Medulla oblongata (tissue), 1 donor: ENCODE data around the gene AVEN.
"Not testable (repeated sequence)": the region's sequence is repeated elsewhere in the genome, so short reads cannot be mapped to it uniquely, and the experiment has no call there.

Experiments used
- DNase-seq: peaks from one replicate; pipeline ENCODE4 v3.0.0-alpha.2; 2015; ENCODE audit errors: extremely low spot score

The AVEN gene, protein sequence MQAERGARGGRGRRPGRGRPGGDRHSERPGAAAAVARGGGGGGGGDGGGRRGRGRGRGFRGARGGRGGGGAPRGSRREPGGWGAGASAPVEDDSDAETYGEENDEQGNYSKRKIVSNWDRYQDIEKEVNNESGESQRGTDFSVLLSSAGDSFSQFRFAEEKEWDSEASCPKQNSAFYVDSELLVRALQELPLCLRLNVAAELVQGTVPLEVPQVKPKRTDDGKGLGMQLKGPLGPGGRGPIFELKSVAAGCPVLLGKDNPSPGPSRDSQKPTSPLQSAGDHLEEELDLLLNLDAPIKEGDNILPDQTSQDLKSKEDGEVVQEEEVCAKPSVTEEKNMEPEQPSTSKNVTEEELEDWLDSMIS

DNA sequence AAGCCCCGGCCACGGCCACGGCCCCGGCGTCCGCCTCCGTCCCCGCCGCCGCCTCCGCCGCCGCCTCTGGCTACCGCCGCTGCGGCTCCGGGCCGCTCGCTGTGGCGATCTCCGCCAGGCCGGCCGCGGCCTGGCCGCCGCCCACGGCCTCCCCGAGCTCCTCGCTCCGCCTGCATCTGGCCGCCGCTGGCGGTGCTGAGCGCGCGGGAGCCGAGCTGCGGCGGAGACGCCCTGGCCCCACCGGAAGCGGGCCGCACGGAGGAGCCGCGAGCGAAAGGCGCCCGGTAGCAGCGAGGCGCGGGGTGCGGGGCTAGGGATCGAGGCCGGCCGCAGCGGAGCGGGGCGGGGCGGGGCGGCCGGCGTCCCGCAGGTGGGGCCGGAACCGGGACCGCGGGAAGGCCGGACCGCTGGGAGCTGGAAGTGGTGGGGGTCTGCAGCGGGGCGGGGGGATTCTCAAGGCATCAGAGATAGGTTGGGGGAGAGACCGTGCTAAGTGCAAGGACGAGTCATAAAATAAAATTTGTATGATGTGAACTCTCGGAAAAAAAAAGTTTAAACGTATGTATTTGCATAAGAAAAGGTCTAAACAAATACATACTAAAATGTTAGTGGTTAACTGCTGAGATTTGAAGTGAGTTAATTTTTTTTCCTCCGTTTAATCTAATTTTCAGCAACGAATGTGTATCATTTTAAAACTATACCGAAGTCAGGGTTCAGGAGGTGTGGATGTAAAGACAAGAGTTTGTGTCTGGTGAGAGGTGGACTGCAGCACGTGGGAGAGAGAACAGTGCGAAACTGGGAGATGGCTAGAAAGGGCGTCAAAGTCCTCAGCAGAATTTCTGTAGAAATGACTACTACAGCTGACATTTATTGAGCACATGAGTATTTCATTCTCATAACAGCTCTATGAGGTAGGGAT is at the start of gene AVEN:
Gene AVEN, minus strand, starts transcription at position 334 of the 919 bp plus-strand sequence. Its CDS starts 158 bp downstream, at position 176.
- DNase-seq: no peak

DNA sequence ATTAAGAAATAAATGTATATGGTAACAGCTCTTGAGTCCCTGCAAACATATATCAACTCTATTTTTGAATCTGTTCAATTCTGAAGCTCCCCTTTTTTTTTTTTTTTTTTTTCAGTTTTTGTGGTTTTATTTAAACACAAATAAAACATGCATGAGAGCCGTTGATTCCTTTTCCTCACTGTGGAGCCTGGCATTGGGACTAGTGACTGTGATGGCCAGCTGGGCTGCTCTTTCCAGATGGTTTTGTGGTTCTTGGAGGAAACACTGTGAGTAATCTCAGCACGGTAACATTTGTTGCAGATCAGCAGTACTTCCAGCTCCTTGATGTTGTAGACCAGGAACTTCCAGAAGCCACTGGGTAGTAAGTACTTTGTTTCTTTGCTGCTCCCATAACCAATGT is 46.7 kb upstream of the AVEN start:
- DNase-seq: no peak

DNA sequence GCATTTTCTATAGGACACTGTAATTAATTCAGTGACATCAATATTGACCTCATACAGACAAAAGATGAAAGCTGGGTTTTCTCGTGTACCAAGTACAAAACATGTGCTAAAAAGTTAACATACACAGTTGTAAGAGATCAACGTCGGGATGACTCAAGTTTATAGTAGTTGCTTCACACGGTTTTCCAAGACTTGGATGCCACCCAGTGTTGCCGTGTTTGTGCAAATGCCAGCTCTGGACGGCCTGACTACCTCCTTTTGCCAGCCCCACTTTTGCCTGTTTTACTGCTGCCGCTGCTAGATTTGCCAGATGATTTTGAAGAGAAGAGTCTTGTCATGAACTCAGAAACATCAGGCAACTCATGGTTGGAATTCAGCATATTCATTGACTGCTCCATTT is 45.1 kb upstream of the AVEN start:
- DNase-seq: peak; percentile 24

DNA sequence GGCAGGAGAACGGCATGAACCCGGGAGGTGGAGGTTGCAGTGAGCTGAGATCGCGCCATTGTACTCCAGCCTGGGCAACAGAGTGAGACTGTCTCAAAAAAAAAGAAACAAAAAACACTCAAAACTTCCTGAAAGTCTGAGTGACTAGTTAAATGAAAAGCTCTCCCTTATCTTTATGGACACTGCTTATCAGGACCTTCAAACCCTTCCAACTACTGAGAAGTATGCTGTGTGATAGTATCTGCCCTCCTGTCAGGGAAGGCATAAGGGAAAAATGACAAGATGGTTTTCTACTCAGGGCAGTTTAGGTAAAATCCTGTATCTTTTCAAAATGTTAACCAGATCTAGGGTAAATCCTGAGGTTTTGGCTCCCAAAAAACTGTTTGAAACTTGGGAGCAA is 40.9 kb upstream of the AVEN start:
- no peak for DNase-seq

GRCh38 chr15:34078900-34079299 is 39.9 kb upstream of the AVEN start:
- no peak for DNase-seq

DNA sequence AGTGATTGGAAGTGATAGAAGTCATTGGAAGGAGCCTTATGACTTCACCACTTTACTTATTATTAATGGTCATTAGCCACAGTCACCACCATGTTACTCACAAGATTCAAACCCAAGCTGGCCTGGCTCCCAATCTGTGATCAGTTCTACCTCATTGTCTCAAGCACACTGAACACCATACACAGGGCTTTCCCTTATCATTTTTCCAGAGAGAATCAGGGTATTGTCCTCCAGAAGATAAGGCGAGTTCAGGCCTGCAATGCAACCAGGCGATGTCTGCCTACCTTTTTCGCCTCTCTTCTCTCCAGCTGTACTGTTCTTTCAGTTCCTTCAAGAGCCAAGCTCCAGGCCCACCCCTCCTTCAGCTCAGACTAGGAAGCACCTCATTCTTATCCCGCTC is 37.8 kb upstream of the AVEN start:
- DNase-seq: no peak

GRCh38 chr15:34070003-34070402 is 31.0 kb upstream of the AVEN start:
- DNase-seq: no peak

DNA sequence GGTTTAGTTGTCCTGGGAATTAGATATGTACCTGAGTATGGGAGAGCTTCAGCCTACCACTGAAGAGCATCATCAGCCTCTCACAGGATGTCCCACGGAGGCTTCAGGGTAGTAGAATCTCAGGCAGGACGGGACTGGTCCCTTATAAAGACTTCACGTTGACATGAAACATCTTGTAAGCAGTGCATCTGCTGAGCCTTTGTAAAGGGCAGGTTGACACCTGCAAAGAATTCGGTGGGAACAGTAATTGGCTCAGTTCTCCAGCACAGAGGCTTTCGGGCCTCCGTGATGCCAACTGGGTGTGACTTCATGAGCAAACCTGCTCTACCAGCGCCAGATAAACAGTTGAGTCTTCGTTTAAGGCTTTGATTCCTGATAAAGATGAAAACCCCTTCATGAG is 26.9 kb upstream of the AVEN start:
- DNase-seq: no peak

- no peak for DNase-seq
These were observed 26.3 kb upstream of the AVEN start for GRCh38 chr15:34065261-34065660.

- DNase-seq: no peak
These were observed 25.4 kb upstream of the AVEN start for GRCh38 chr15:34064438-34064837.

GRCh38 chr15:34059946-34060345 is 20.9 kb upstream of the AVEN start:
- no peak for DNase-seq

DNA sequence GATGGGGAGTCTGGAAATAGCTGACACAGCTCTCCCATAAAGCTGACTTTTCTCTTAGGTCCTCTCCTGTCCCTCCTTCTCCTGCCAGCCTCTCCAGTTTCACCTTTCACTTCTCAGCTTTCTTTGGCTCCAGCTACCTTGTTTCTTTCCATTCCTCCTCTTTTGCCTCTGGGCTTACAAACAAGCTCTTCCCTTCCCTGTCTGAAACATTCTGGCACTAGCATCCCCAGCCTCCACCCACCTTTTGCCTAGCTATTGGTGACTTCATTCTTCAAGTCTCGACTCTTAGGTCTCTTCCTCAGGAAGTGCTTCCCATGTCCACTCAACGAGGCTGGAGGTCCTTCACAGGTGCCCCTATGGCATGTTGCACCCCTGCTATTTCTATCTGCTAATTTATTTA is 20.5 kb upstream of the AVEN start:
- DNase-seq: no peak

GRCh38 chr15:34056911-34057310 is 17.9 kb upstream of the AVEN start:
- DNase-seq: no peak

DNA sequence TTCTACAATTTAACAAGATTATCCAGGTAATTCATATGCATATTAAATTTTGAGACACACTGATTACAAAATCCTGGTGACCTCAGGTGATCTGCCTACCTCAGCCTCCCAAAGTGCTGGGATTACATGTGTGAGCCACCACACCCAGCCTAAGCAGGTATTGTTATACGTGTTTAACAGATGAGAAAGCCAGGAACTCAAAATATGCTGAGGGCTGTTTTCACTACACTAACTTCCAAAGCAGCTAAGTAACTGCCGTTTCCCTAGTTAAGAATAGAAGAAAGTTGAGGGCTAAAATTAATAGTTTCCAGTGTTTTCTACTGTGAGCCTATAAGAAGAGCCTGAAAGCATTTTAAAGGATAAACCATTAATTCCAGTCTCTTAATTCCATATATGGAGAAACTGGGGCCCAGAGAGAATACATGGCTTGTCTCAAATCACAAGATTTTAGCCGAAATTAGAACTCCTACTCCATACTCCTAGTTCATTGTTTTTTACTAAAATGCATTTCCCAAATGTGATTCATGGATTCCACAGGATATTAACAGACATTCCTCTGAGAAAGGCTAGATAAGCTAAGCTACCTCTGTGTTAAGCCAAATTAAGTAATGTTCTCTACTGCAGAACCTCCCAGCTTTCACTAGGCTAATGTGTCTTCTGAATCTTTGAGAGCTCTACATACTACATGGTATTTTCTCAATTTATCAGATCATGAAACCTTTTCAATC is 17.0 kb upstream of the AVEN start:
- no peak for DNase-seq

- no peak for DNase-seq
These were observed 15.2 kb upstream of the AVEN start for GRCh38 chr15:34054081-34054707.

GRCh38 chr15:34050385-34050784 is 11.4 kb upstream of the AVEN start:
- not testable (repeated sequence) for DNase-seq

DNA sequence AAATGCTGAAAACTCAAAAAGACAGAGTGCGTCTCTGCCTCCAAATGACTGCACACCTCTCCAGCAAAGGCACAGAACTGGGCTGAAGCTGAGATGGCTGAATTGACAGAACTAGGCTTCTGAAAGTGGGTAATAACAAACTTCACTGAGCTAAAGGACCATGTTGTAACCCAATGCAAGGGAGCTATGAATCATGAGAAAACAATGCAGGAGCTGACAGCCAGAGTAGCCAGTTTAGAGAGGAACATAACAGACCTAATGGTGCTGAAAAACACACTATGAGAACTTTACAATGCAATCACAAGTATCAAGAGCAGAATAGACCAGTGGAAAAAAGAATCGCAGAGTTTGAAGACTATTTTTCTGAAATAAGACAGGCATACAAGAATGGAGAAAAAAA is 10.1 kb upstream of the AVEN start:
- DNase-seq: no peak

GRCh38 chr15:34047893-34048775 is 9.1 kb upstream of the AVEN start:
- no peak for DNase-seq

DNA sequence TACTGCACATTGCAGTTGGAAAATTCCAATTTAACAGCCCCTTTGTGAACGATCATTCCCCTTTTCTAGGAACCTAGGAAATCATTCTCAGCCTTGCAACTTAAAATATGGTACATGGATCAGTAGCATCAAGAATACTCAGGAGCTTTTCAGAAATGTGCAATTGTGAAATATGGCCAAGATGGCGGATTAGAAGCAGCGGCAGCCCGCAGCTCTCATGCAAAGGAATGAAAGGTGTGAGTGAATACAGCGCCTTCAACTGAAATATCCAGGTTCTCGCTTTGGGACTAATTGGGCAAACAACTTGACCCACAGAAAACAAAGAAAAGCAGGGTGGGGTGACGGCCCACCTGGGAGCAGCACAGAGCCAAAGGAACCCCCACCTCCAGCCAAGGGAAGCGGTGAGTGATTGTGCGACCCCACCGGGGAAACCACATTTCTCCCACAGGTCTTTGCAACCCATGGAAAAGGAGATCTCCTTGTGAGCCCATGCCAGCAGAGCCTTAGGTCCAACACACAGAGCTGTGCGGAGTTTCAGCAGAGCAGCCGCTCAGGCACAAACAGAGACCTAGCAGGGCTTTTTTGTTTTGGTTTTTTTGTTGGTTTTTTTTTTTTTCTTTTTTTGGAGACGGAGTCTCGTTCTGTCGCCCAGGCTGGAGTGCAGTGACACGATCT is 7.6 kb upstream of the AVEN start:
- DNase-seq: no peak

DNA sequence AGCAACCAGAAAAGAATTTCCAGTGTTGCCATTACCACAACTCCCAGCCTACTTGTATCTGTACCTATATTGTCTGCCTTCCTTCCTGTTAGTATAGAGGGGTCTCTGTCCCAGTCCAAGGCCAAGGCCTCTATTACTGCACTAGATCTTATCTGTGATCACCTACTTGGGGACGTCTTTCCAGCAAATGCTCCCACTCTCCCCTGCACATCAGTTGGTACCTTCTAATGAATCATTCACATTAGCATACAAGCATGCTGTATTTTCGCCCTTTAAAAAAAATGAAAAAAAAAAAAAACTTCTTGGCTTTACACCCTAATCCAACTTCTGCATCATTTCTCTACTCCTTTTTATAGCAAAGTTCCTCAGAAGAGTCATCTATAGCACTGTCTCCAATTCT is 4.8 kb upstream of the AVEN start:
- no peak for DNase-seq
